BLaER1 treated with 17β-estradiol and CSF1 and Interleukin-3, amounts not matched to agents 10 nM and 100 nM (cell line): ENCODE results near the gene MN1.

Source experiments
- H3K27ac ChIP-seq, 11 experiments: shearing (Covaris generic); formaldehyde crosslinking; 2 replicates each; pipeline ENCODE4 v1.8.1; 2022
- H3K27me3 ChIP-seq, 11 experiments: shearing (Covaris generic); formaldehyde crosslinking; 2 replicates each; pipeline ENCODE4 v1.8.1; 2022
- H3K36me3 ChIP-seq, 11 experiments: shearing (Covaris generic); formaldehyde crosslinking; 2 replicates each; pipeline ENCODE4 v1.8.1; 2022
- H3K4me1 ChIP-seq, 10 experiments: shearing (Covaris generic); formaldehyde crosslinking; 2 replicates each; pipeline ENCODE4 v1.8.1; 2022
- H3K4me2 ChIP-seq, 11 experiments: shearing (Covaris generic); formaldehyde crosslinking; 2 replicates each; pipeline ENCODE4 v1.8.1; 2022
- H3K4me3 ChIP-seq, 10 experiments: shearing (Covaris generic); formaldehyde crosslinking; 2 replicates each; pipeline ENCODE4 v1.8.1; 2022
- H3K9ac ChIP-seq, 11 experiments: shearing (Covaris generic); formaldehyde crosslinking; 2 replicates each; pipeline ENCODE4 v1.8.1; 2022
- H3K9me3 ChIP-seq, 11 experiments: shearing (Covaris generic); formaldehyde crosslinking; replicated peaks in 1 of 11; 2 replicates each; pipeline ENCODE4 v1.8.1; 2022
- H4K20me1 ChIP-seq, 11 experiments: shearing (Covaris generic); formaldehyde crosslinking; 2 replicates each; pipeline ENCODE4 v1.8.1; 2022
- Cebpa-rat ChIP-seq, 11 experiments: shearing (Covaris generic); IDR thresholded peaks; 2 replicates each; pipeline ENCODE4 v1.8.1; 2022

The MN1 gene

DNA sequence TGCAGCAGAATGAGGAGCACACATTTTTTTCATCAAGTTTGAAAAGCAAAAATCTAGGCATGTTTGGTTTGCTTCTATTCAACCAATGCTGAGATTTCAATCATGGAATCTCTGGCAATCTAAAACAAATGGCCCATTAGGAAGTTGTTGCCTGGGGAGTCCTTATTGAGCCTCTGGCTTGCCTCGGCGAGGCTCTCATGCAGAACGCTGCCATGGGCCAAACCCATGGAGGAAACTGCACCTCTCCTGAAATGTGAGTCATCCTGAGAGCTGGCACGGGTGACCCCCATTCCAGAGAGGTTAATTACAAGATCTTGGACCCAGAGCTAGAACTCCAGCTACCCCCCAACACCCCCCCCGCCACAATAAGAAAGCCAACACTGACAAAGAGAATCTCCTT, 80.7 kb downstream of the MN1 start:
- Histone ChIP-seq H3K9ac (no peak overlapping the region), H3K36me3 (no peaks in the 10 kb centered on the region), H3K27me3 (no peaks in the 10 kb centered on the region), H3K9me3 (peaks cover 0 to 34% (median 13%) of the 10 kb centered on the region in 11 experiments; a peak in 18 of 22 replicates), H4K20me1 (no peaks in the 10 kb centered on the region), H3K4me3 (no peak overlapping the region), H3K4me2 (peak overlapping the region in 5 of 11 experiments; percentile 22 to 88 (median 39); a peak in 9 of 22 replicates), H3K4me1 (peaks cover 29 to 81% (median 48%) of the 10 kb centered on the region in 10 experiments), H3K27ac (no peak overlapping the region)
- TF ChIP-seq Cebpa-rat (IDR thresholded peaks at IDR 0.05), result no peak

DNA sequence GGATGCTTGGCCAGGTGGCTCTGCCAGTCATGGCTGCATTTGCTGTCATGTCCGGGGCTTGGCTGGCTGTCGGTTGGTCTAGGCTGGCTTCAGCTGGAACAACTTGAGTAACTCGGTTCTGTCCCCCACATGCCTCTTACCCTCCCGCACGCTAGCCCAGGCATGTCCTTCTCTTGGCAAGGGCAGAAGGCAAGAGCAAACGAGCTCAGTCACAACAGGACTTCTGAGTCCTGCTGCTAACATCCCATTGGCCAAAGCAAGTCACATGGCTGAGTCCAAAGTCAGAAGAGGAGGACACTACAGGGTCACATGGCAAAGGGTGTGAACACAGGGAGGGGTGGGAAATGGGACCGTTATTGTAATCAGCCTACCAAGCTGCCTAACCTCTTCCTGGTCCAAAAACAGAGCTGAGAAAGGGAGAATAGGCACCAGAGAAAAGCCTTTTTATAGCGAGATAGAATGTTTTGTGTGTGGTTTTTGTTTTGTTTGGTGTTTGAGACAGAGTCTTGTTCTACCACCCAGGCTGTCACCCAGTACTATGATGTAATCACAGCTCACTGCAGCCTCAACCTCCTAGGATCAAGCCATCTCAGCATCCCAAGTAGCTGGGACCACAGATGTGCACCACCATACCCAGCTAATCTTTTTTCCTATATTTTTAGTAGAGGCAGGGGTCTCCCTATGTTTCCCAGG, 81.9 kb downstream of the MN1 start:
- Histone ChIP-seq H3K4me3 (no peak overlapping the region), H3K9ac (no peak overlapping the region), H4K20me1 (no peaks in the 10 kb centered on the region), H3K27ac (peak overlapping the region in 7 of 11 experiments; percentile 1 to 86 (median 32); a peak in 10 of 22 replicates), H3K4me1 (peaks cover 36 to 84% (median 57%) of the 10 kb centered on the region in 10 experiments), H3K9me3 (peaks cover 0 to 24% (median 12%) of the 10 kb centered on the region in 11 experiments; a peak in 18 of 22 replicates), H3K27me3 (no peaks in the 10 kb centered on the region), H3K36me3 (no peaks in the 10 kb centered on the region), H3K4me2 (peak overlapping the region; percentile 2 to 91 (median 73); a peak in 17 of 22 replicates)
- TF ChIP-seq Cebpa-rat (IDR thresholded peaks at IDR 0.05), result no peak

DNA sequence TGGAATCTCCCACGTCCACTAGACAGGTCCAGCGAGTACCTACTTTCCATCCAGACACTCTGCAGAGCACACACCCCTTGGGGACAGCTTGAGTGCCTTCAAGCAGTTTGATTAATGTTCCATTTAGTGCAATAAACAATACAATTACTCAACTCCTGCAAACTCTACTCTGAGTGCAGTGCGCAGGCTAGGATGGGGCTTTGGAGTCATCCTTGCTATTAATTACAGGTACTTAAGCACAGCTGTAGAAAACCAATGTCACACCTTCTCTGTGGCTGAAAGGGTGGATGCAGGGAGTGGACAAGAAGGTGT, 82.6 kb downstream of the MN1 start:
- H4K20me1 ChIP-seq, result no peaks in the 10 kb centered on the region
- peaks cover 0 to 19% (median 6%) of the 10 kb centered on the region in 11 experiments; a peak in 18 of 22 replicates for H3K9me3 ChIP-seq
- no peak for TF ChIP-seq Cebpa-rat (IDR thresholded peaks at IDR 0.05)
- peak overlapping the region in 10 of 11 experiments; percentile 47 to 91 (median 76); a peak in 18 of 22 replicates for H3K4me2 ChIP-seq
- H3K27me3 ChIP-seq, result no peaks in the 10 kb centered on the region
- no peak overlapping the region for H3K9ac ChIP-seq
- peak overlapping the region in 5 of 11 experiments; percentile 1 to 86 (median 75); a peak in 7 of 22 replicates for H3K27ac ChIP-seq
- no peaks in the 10 kb centered on the region for H3K36me3 ChIP-seq
- peaks cover 43 to 84% (median 57%) of the 10 kb centered on the region in 10 experiments for H3K4me1 ChIP-seq
- H3K4me3 ChIP-seq, result no peak overlapping the region

DNA sequence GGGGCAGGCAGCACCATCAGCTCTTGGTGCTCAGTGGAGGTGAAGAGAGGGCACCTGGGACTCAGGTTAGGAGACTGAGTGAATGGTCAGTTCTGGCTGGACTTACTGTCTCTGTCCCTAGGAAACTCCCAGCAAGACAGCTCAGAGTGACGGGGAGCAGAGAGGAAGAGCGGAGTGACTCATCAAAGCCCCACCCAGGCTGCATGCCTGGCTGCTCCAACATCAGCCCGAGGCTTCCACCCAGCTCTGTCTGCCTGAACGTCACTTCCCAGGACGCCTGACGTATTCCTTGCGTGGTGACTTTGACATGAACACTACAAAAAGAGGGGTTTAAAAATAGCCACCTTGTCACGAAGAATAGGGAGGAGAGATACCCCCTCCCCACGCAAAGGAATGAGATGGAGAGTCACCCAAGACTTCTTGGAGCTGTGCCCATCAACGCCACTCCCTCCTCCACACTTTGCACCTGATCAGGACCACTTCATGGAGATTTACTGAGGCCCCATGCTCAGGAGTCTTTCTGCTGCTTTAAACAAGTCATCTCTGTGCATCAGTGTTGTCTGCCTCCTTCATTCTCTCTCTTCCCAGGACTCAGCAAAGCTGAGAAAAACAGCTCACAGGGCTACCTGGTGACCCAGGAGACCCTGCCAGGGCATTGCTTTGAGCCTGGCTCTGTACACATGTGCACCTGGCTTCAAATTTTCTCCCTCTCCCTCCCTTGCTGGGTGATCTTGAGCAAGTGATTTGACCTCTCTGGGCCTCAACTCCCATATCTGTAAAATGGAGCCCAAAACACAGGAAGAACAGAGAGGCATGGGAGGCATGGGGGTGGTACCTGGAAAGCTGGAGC, 83.1 kb downstream of the MN1 start:
- H3K27ac ChIP-seq, result peak overlapping the region in 9 of 11 experiments; percentile 4 to 86 (median 44); a peak in 14 of 22 replicates
- peak overlapping the region; percentile 47 to 91 (median 73) for H3K4me2 ChIP-seq
- H3K27me3 ChIP-seq, result no peaks in the 10 kb centered on the region
- TF ChIP-seq Cebpa-rat (IDR thresholded peaks at IDR 0.05), result no peak
- H3K36me3 ChIP-seq, result no peaks in the 10 kb centered on the region
- H3K9me3 ChIP-seq, result peaks cover 0 to 14% (median 1%) of the 10 kb centered on the region in 11 experiments; a peak in 8 of 22 replicates
- no peaks in the 10 kb centered on the region for H4K20me1 ChIP-seq
- peak overlapping the region in 3 of 10 experiments; percentile 21 to 36 (median 33); a peak in 3 of 20 replicates for H3K4me3 ChIP-seq
- H3K4me1 ChIP-seq, result peaks cover 48 to 84% (median 60%) of the 10 kb centered on the region in 10 experiments
- peak overlapping the region in 6 of 11 experiments; percentile 30 to 67 (median 54); a peak in 7 of 22 replicates for H3K9ac ChIP-seq

DNA sequence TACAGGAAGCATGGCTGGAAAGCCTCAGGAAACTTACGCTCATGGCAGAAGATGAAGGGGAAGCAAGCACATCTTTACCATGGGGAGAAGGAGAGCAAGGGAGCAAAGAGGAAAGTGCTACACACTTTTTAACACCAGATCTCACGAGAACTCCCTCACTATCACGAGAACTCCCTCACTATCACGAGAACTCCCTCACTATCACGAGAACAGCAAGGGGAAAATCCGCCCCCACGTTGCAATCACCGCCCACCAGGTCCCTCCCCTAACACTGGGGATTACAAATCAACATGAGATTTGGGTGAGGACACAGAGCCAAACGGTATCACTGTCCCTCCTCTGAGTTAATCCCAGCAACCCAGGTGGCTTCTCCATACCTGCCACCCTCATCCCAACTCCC, 84.5 kb downstream of the MN1 start:
- Histone ChIP-seq H3K9me3 (peaks cover 0 to 11% (median 0%) of the 10 kb centered on the region in 11 experiments; a peak in 4 of 22 replicates), H3K4me3 (no peak overlapping the region), H3K4me1 (peaks cover 48 to 86% (median 61%) of the 10 kb centered on the region in 10 experiments), H3K27me3 (no peaks in the 10 kb centered on the region), H4K20me1 (no peaks in the 10 kb centered on the region), H3K27ac (peak overlapping the region in 5 of 11 experiments; percentile 44 to 86 (median 75); a peak in 8 of 22 replicates), H3K9ac (no peak overlapping the region), H3K36me3 (no peaks in the 10 kb centered on the region), H3K4me2 (peak overlapping the region in 9 of 11 experiments; percentile 47 to 91 (median 78); a peak in 11 of 22 replicates)
- no peak for TF ChIP-seq Cebpa-rat (IDR thresholded peaks at IDR 0.05)

DNA sequence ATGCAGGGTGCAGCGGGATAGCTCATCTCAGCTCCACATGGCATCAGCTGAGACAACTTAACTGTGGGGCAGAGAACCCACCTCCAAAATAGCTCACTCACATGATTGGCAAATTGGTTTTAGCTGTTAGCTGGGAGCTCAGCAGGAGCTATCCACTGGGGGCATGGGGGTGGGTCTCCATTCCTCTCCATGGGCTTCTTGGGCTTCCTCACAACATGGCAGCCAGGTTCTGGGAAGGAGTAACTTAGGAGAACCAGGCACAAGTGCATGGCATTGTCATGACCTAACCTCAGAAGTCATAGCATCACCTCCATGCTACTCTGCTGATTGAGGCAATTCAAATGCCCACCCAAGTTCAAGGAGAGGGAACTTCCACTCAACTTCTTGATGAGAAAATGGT, 85.5 kb downstream of the MN1 start:
- no peak overlapping the region for H3K9ac ChIP-seq
- peaks cover 51 to 82% (median 62%) of the 10 kb centered on the region in 10 experiments for H3K4me1 ChIP-seq
- H3K9me3 ChIP-seq, result peaks cover 0 to 11% (median 0%) of the 10 kb centered on the region in 11 experiments; a peak in 4 of 22 replicates
- no peak overlapping the region for H3K4me3 ChIP-seq
- no peaks in the 10 kb centered on the region for H3K36me3 ChIP-seq
- peak overlapping the region in 3 of 11 experiments; percentile 58 to 86 (median 73); a peak in 5 of 22 replicates for H3K27ac ChIP-seq
- H3K4me2 ChIP-seq, result peak overlapping the region in 4 of 11 experiments; percentile 43 to 83 (median 63); a peak in 5 of 22 replicates
- no peaks in the 10 kb centered on the region for H3K27me3 ChIP-seq
- TF ChIP-seq Cebpa-rat (IDR thresholded peaks at IDR 0.05), result no peak
- H4K20me1 ChIP-seq, result no peaks in the 10 kb centered on the region

DNA sequence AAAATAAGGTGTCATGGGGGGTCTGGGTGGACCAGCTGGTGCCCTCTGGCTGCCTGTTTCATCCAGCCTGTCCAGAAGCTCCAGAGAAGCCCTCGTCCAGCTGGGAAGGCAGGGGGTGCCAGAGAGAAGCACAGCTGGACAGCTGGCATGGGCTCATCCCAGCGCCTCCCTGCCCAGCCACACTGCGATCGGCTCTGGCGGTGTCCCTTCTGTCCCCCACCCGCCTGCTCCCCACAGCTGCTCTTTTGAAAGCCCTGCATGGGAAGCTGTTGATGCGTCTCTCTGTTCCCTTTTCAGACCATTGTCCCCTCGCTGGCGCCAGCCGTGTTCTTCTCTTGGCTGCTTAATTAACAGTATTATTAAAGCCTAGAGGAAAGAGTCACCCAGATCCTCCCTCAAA, 86.5 kb downstream of the MN1 start:
- H3K4me2 ChIP-seq, result peak overlapping the region; percentile 37 to 83 (median 52); a peak in 20 of 22 replicates
- peak overlapping the region in 7 of 11 experiments; percentile 19 to 86 (median 58); a peak in 12 of 22 replicates for H3K27ac ChIP-seq
- peak overlapping the region in 4 of 11 experiments; percentile 23 to 51 (median 42); a peak in 6 of 22 replicates for H3K9ac ChIP-seq
- H3K4me1 ChIP-seq, result peaks cover 56 to 82% (median 67%) of the 10 kb centered on the region in 10 experiments
- TF ChIP-seq Cebpa-rat (IDR thresholded peaks at IDR 0.05), result no peak
- peaks cover 0 to 11% (median 0%) of the 10 kb centered on the region in 11 experiments; a peak in 4 of 22 replicates for H3K9me3 ChIP-seq
- H3K27me3 ChIP-seq, result no peaks in the 10 kb centered on the region
- no peaks in the 10 kb centered on the region for H3K36me3 ChIP-seq
- no peaks in the 10 kb centered on the region for H4K20me1 ChIP-seq
- no peak overlapping the region for H3K4me3 ChIP-seq

DNA sequence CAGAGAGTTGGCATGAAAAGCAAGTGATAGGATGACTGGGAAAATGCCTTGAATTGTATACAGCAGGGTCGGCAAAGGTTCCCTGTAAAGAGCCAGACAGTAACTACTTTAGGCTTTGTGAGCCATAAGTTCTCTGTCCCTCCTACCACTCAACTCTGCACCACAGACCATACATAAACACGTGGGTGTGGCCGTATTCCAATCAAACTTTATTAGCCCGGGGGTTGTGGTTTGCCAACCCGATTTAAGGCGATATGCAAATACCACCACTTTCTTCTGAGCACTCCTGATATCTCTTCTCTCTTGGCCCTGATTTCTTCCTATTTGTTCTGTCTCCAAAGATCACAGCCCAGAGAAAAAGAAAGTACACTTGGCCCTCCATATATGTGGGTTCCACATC, 87.5 kb downstream of the MN1 start:
- Histone ChIP-seq H3K4me1 (peaks cover 53 to 78% (median 63%) of the 10 kb centered on the region in 10 experiments), H3K27ac (peak overlapping the region in 1 of 11 experiments; percentile 86; a peak in 1 of 22 replicates)

More for the DNA sequence above, 87.5 kb downstream of the MN1 start:
- H4K20me1 ChIP-seq, result no peaks in the 10 kb centered on the region
- H3K9me3 ChIP-seq, result peaks cover 0 to 11% (median 0%) of the 10 kb centered on the region in 11 experiments; a peak in 4 of 22 replicates
- H3K27me3 ChIP-seq, result no peaks in the 10 kb centered on the region
- H3K4me3 ChIP-seq, result no peak overlapping the region
- TF ChIP-seq Cebpa-rat (IDR thresholded peaks at IDR 0.05), result no peak
- peak overlapping the region in 9 of 11 experiments; percentile 2 to 74 (median 12); a peak in 11 of 22 replicates for H3K4me2 ChIP-seq
- no peaks in the 10 kb centered on the region for H3K36me3 ChIP-seq
- H3K9ac ChIP-seq, result no peak overlapping the region
